HL-60 (cell line): ENCODE measurements around the gene CHRD.

Experiments used
- DNase-seq, 2 experiments: peaks; one replicate each; pipeline ENCODE4 v3.0.0-alpha.2; 2010 to 2020; ENCODE audit warnings: low read depth in 1 of 2, low spot score in 1 of 2
- H3K27ac ChIP-seq: fragments of 250-450 bp; sonication (Bioruptor Pico); replicated peaks from 2 replicates; pipeline ENCODE4 v1.5.1; 2020; ENCODE audit warnings: mild to moderate bottlenecking, moderate library complexity
- H3K27me3 ChIP-seq: fragments of 250-450 bp; sonication (Bioruptor Pico); 2 replicates; pipeline ENCODE4 v1.5.1; 2021; ENCODE audit warnings: mild to moderate bottlenecking, moderate library complexity; ENCODE audit not compliant: insufficient read depth, poor library complexity, severe bottlenecking
- H3K4me3 ChIP-seq: replicated peaks from 2 replicates; pipeline ENCODE4 v1.5.1; 2011; ENCODE audit warnings: mild to moderate bottlenecking, control low read depth, low read length; ENCODE audit not compliant: insufficient read depth
- GABPA ChIP-seq: IDR thresholded peaks from 2 replicates; pipeline ENCODE4 v1.6.1; 2012; ENCODE audit warnings: low read depth
- POLR2AphosphoS5 ChIP-seq: IDR thresholded peaks from 2 replicates; pipeline ENCODE4 v1.6.1; 2012; ENCODE audit warnings: low read depth
- SPI1 ChIP-seq: IDR thresholded peaks from 2 replicates; pipeline ENCODE4 v1.6.1; 2012; ENCODE audit warnings: low read depth, mild to moderate bottlenecking, borderline replicate concordance
- TF ChIP-seq, protein P1 (sequence below): IDR thresholded peaks from one replicate; pipeline ENCODE4 v1.5.1; 2011; ENCODE audit warnings: low read length, control low read depth, inconsistent platforms; ENCODE audit not compliant: insufficient read depth
- TF ChIP-seq, protein P2 (sequence below): IDR thresholded peaks from 2 replicates; pipeline ENCODE4 v1.6.1; 2012; ENCODE audit warnings: low read depth; ENCODE audit not compliant: insufficient replicate concordance

Gene CHRD

DNA sequence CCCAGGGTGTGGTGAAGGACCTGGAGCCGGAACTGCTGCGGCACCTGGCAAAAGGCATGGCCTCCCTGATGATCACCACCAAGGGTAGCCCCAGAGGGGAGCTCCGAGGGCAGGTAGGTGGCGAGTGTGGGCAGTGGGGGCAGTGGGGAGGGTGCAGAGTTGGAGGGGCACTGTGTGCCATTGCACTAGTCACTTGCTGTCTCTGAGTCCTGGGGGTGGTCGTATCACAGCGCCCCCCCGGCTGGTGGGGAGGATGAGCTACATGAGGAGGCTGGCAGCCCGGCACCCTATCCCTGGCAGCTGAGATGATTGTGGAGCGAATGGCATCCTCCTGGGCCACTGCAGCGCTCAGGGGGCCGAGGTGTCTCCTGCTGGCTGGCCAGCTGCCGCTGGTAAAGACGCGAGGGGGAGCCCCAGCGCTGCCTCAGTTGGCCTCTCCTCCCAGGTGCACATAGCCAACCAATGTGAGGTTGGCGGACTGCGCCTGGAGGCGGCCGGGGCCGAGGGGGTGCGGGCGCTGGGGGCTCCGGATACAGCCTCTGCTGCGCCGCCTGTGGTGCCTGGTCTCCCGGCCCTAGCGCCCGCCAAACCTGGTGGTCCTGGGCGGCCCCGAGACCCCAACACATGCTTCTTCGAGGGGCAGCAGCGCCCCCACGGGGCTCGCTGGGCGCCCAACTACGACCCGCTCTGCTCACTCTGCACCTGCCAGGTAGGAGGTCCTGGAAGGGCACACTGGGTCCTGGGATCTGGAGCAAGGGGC lies 6.4 kb downstream of the CHRD start:
- TF ChIP-seq GABPA (no peak), POLR2AphosphoS5 (no peak)
- TF ChIP-seq, protein P1, sequence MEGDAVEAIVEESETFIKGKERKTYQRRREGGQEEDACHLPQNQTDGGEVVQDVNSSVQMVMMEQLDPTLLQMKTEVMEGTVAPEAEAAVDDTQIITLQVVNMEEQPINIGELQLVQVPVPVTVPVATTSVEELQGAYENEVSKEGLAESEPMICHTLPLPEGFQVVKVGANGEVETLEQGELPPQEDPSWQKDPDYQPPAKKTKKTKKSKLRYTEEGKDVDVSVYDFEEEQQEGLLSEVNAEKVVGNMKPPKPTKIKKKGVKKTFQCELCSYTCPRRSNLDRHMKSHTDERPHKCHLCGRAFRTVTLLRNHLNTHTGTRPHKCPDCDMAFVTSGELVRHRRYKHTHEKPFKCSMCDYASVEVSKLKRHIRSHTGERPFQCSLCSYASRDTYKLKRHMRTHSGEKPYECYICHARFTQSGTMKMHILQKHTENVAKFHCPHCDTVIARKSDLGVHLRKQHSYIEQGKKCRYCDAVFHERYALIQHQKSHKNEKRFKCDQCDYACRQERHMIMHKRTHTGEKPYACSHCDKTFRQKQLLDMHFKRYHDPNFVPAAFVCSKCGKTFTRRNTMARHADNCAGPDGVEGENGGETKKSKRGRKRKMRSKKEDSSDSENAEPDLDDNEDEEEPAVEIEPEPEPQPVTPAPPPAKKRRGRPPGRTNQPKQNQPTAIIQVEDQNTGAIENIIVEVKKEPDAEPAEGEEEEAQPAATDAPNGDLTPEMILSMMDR = no peak
- DNase-seq = no peak
- Histone ChIP-seq H3K27ac (no peak overlapping the region), H3K27me3 (peaks cover 17% of the 10 kb centered on the region), H3K4me3 (no peak overlapping the region)

DNA sequence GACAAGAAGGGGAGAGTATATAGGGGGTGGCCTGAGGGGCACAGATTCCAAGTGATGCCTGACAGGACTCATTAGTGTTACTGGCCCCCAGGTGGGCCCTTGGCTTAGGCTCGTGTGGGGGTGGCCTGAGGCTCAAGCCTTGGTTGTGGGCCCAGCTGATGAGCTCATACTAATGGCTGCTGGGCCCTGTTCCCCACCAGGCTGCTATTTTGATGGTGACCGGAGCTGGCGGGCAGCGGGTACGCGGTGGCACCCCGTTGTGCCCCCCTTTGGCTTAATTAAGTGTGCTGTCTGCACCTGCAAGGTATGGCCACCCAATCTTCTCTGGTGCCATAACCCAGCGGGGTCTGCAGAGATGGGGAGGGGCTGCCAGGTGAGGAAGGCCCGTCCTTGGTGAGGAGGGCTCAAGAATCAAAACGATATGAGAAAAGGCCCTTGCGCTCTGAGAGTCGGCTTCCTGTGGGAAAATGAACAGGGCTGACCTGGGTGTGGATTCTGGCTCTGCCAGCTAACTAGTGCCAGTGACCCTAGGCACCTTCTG lies 7.4 kb downstream of the CHRD start:
- Histone ChIP-seq H3K27me3 (peaks cover 7% of the 10 kb centered on the region), H3K4me3 (no peak overlapping the region), H3K27ac (no peak overlapping the region)
- DNase-seq = no peak
- TF ChIP-seq, protein P2, sequence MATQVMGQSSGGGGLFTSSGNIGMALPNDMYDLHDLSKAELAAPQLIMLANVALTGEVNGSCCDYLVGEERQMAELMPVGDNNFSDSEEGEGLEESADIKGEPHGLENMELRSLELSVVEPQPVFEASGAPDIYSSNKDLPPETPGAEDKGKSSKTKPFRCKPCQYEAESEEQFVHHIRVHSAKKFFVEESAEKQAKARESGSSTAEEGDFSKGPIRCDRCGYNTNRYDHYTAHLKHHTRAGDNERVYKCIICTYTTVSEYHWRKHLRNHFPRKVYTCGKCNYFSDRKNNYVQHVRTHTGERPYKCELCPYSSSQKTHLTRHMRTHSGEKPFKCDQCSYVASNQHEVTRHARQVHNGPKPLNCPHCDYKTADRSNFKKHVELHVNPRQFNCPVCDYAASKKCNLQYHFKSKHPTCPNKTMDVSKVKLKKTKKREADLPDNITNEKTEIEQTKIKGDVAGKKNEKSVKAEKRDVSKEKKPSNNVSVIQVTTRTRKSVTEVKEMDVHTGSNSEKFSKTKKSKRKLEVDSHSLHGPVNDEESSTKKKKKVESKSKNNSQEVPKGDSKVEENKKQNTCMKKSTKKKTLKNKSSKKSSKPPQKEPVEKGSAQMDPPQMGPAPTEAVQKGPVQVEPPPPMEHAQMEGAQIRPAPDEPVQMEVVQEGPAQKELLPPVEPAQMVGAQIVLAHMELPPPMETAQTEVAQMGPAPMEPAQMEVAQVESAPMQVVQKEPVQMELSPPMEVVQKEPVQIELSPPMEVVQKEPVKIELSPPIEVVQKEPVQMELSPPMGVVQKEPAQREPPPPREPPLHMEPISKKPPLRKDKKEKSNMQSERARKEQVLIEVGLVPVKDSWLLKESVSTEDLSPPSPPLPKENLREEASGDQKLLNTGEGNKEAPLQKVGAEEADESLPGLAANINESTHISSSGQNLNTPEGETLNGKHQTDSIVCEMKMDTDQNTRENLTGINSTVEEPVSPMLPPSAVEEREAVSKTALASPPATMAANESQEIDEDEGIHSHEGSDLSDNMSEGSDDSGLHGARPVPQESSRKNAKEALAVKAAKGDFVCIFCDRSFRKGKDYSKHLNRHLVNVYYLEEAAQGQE = no peak
- TF ChIP-seq, protein P1 = no peak
- TF ChIP-seq GABPA = no peak
- no peak for TF ChIP-seq POLR2AphosphoS5
- TF ChIP-seq SPI1 = no peak

DNA sequence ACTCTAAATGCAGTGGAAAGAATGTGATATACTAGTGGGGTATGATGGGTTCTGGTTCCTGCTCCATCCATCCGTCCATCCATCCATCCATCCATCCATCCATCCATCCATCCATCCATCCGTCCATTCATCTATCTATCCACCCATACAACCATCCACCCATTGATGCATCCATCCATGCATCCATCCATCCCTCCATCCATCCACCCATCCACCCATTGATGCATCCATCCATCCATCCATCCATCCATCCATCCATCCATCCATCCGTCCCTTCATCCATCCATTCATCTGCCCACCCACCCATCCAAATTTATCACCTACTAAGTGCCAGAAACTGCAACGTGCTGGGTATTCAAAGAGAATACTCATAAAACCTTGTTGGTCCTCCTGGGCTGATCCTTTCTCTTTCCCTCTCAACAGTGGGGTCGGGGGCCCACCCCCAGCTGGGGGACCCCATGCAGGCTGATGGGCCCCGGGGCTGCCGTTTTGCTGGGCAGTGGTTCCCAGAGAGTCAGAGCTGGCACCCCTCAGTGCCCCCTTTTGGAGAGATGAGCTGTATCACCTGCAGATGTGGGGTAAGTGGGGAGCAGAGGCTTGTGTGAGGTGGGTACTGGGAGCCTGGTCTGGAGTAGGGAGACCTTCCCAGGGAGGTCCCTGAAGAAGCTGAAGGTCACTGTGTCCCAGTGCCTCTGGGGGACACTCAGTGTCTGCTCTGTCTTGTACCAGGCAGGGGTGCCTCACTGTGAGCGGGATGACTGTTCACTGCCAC lies 8.5 kb downstream of the CHRD start:
- no peak overlapping the region for H3K27ac ChIP-seq
- peaks cover 6% of the 10 kb centered on the region for H3K27me3 ChIP-seq
- no peak for DNase-seq
- H3K4me3 ChIP-seq = no peak overlapping the region
- TF ChIP-seq, protein P2 = no peak
- no peak for TF ChIP-seq SPI1
- TF ChIP-seq, protein P1 = no peak
- no peak for TF ChIP-seq POLR2AphosphoS5
- no peak for TF ChIP-seq GABPA
